Inflammatory macrophage treated with lipopolysaccharide for 1 hour (primary cell): ENCODE results near the gene CCL28.

Source experiments
- DNase-seq, 2 donors: peaks; one replicate each; pipeline ENCODE4 v3.0.0-alpha.2; 2020 to 2022

Gene CCL28

GRCh38 chr5:43354774-43355173 is 57.4 kb downstream of the CCL28 start:
- DNase-seq: no peak

- no peak for DNase-seq
Observed at GRCh38 chr5:43353668-43354067, 58.5 kb downstream of the CCL28 start.

- no peak for DNase-seq
Observed at GRCh38 chr5:43352915-43353314, 59.3 kb downstream of the CCL28 start.

- DNase-seq: no peak
Observed at GRCh38 chr5:43352131-43352530, 60.1 kb downstream of the CCL28 start.

- DNase-seq: no peak
Observed at GRCh38 chr5:43348861-43349363, 63.3 kb downstream of the CCL28 start.

- DNase-seq: no peak
Observed at GRCh38 chr5:43348207-43348606, 64.0 kb downstream of the CCL28 start.

GRCh38 chr5:43338862-43339261 is 73.3 kb downstream of the CCL28 start:
- peak; percentile 86 to 98 for DNase-seq

GRCh38 chr5:43336159-43336558 is 76.0 kb downstream of the CCL28 start:
- no peak for DNase-seq

GRCh38 chr5:43335681-43336080 is 76.5 kb downstream of the CCL28 start:
- no peak for DNase-seq

- no peak for DNase-seq
Observed at GRCh38 chr5:43332401-43332800, 79.8 kb downstream of the CCL28 start.
